Measurements from ENCODE around the gene APP. TPM values are rescaled to one million over a fixed set of nuclear protein-coding genes. Genes with fewer than 3 reads are reported as not detected.

Gene APP
- total and polyA plus RNA-seq, 2 of the 13 experiments (the other 11 are each of a cell fraction or from before 2014, with no cell fraction given), result 70.6 to 262 TPM

GRCh38 chr21:25838809-25839208 is 331.8 kb downstream of the APP start:
- intact Hi-C loops (cut with micrococcal nuclease; ENCODE audit: unreplicated experiment), result no loop called here
- no peaks in the 10 kb centered on the region for H3K9me3 ChIP-seq (ENCODE audit: low read length)
- H3K79me2 ChIP-seq (ENCODE audit: insufficient read depth, low read length), result no peaks in the 10 kb centered on the region
- no peaks in the 10 kb centered on the region for H3K4me1 ChIP-seq (ENCODE audit: insufficient read depth, low read length)
- ATAC-seq, result no peak
- H2AFZ ChIP-seq (ENCODE audit: low read length), result no peak overlapping the region
- peaks cover 0 to 7% of the 10 kb centered on the region in 2 experiments; a peak in 1 of 5 replicates for H3K27me3 ChIP-seq (ENCODE audit: control insufficient read depth in 1 of 2, insufficient read depth in 2 of 2, low read length in 2 of 2)
- H3K4me3 ChIP-seq (replicated peaks in 1 of 3; ENCODE audit: insufficient read depth in 1 of 3, low read depth in 2 of 3, low read length in 3 of 3), result no peak overlapping the region
- no peak for FAIRE-seq
- in situ Hi-C loops (cut with HindIII; ENCODE audit: extremely low pct_ligation_motif_present, low pct_unique_long_range_greater_than_20kb), result no loop called here
- no TSS peak for BruUV-seq (replicated peaks)
- POLR2A ChIA-PET, result no interaction called here
- no peak for DNase-seq (ENCODE audit: low spot score)
- no peak for TF ChIP-seq ZNF12 (CRISPR knock-in tag; IDR thresholded peaks at IDR 0.05)
- TF ChIP-seq MAX (IDR thresholded peaks at IDR 0.05), result no peak
- no peak for TF ChIP-seq SALL2 (CRISPR knock-in tag; IDR thresholded peaks at IDR 0.05)
- no peak for TF ChIP-seq SRF (IDR thresholded peaks at IDR 0.05; ENCODE audit: low read depth, low read length)
- TF ChIP-seq ZNF790 (CRISPR knock-in tag; IDR thresholded peaks at IDR 0.05; ENCODE audit: borderline replicate concordance), result no peak
- no peak overlapping the region for H3K27ac ChIP-seq (ENCODE audit: extremely low read length, insufficient read depth, low read length)
- WGBS (ENCODE audit: low lambda C conversion rate), result 4% methylated on average over 2 of the region's 4 CpGs
- no peaks in the 10 kb centered on the region for H4K20me1 ChIP-seq (ENCODE audit: insufficient read depth, low read length)
- no peaks in the 10 kb centered on the region for H3K36me3 ChIP-seq (replicated peaks in 1 of 2; ENCODE audit: control insufficient read depth in 1 of 2, insufficient read depth in 2 of 2, low read length in 2 of 2)
- no peak overlapping the region for H3K9ac ChIP-seq (ENCODE audit: insufficient read depth, low read depth, low read length)
- CTCF ChIA-PET (ENCODE audit: low intra/inter-chr PET ratio, low total read pairs), result no interaction called here
- no peak overlapping the region for H3K4me2 ChIP-seq (ENCODE audit: low read depth, low read length)

- Histone ChIP-seq H3K4me2 (ENCODE audit: low read depth, low read length) (no peak overlapping the region), H3K79me2 (ENCODE audit: insufficient read depth, low read length) (no peaks in the 10 kb centered on the region), H3K9me3 (ENCODE audit: low read length) (peaks cover 4% of the 10 kb centered on the region; the same call in 1 of the 2 replicates), H4K20me1 (ENCODE audit: insufficient read depth, low read length) (no peaks in the 10 kb centered on the region), H3K9ac (ENCODE audit: insufficient read depth, low read depth, low read length) (no peak overlapping the region), H3K36me3 (replicated peaks in 1 of 2; ENCODE audit: control insufficient read depth in 1 of 2, insufficient read depth in 2 of 2, low read length in 2 of 2) (no peaks in the 10 kb centered on the region), H3K27ac (ENCODE audit: extremely low read length, insufficient read depth, low read length) (no peak overlapping the region), H2AFZ (ENCODE audit: low read length) (no peak overlapping the region), H3K4me1 (ENCODE audit: insufficient read depth, low read length) (no peaks in the 10 kb centered on the region), H3K27me3 (ENCODE audit: control insufficient read depth in 1 of 2, insufficient read depth in 2 of 2, low read length in 2 of 2) (peaks cover 0 to 7% of the 10 kb centered on the region in 2 experiments; a peak in 1 of 5 replicates), H3K4me3 (replicated peaks in 1 of 3; ENCODE audit: insufficient read depth in 1 of 3, low read depth in 2 of 3, low read length in 3 of 3) (no peak overlapping the region)
- no peak for ATAC-seq
- CTCF ChIA-PET (ENCODE audit: low intra/inter-chr PET ratio, low total read pairs), result no interaction called here
- no peak for FAIRE-seq
- BruUV-seq (replicated peaks), result no TSS peak
- in situ Hi-C loops (cut with HindIII; ENCODE audit: extremely low pct_ligation_motif_present, low pct_unique_long_range_greater_than_20kb) (no loop called here), intact Hi-C loops (cut with micrococcal nuclease; ENCODE audit: unreplicated experiment) (no loop called here)
- WGBS (ENCODE audit: low lambda C conversion rate), result 9% methylated on average over 4 of the region's 4 CpGs
- DNase-seq (ENCODE audit: low spot score), result no peak
- POLR2A ChIA-PET, result no interaction called here
- TF ChIP-seq KLF15 (CRISPR knock-in tag; IDR thresholded peaks at IDR 0.05; ENCODE audit: borderline replicate concordance) (no peak), ZNF543 (CRISPR knock-in tag; IDR thresholded peaks at IDR 0.05) (no peak), ZNF501 (CRISPR knock-in tag; IDR thresholded peaks at IDR 0.05) (no peak), DMAP1 (CRISPR knock-in tag; IDR thresholded peaks at IDR 0.05) (no peak), RBM22 (optimal IDR thresholded peaks at IDR 0.05; ENCODE audit: low read length) (no peak), ZNF432 (CRISPR knock-in tag; IDR thresholded peaks at IDR 0.05; ENCODE audit: borderline replicate concordance) (no peak), TAF1 (CRISPR knock-in tag; IDR thresholded peaks at IDR 0.05) (no peak), CREM (IDR thresholded peaks at IDR 0.05) (no peak), CREM (CRISPR knock-in tag; IDR thresholded peaks at IDR 0.05) (no peak), ZNF430 (CRISPR knock-in tag; IDR thresholded peaks at IDR 0.05) (no peak), ZNF317 (CRISPR knock-in tag; IDR thresholded peaks at IDR 0.05) (no peak), POLR2AphosphoS2 (IDR thresholded peaks at IDR 0.05; ENCODE audit: low read depth, low read length) (no peak), SRSF4 (IDR thresholded peaks at IDR 0.05; ENCODE audit: low read depth, low read length, poor library complexity, severe bottlenecking) (no peak), GPN1 (CRISPR knock-in tag; IDR thresholded peaks at IDR 0.05; ENCODE audit: borderline replicate concordance) (no peak), ZNF557 (CRISPR knock-in tag; IDR thresholded peaks at IDR 0.05) (no peak), TERF1 (CRISPR knock-in tag; IDR thresholded peaks at IDR 0.05) (no peak)
Measured at GRCh38 chr21:25837533-25838265, 332.9 kb downstream of the APP start.

Measured in HepG2 (cell line).